Upper lobe of right lung (tissue), 1 donor: ENCODE measurements around the gene GSC2. TPM values are rescaled to one million over a fixed set of nuclear protein-coding genes. Genes with fewer than 3 reads are reported as not detected.

Experiments used
- ATAC-seq: fragments of 200-7000 bp; cut with Tn5 transposase; one replicate; pipeline ENCODE4 v1.9.1; 2020; ENCODE audit warnings: mild to moderate bottlenecking, moderate library complexity
- DNase-seq: peaks from one replicate; pipeline ENCODE4 v3.0.0-alpha.2; 2020
- H3K27ac ChIP-seq: fragments of 200-600 bp; one replicate; pipeline ENCODE4 v1.8.0; 2022
- H3K27me3 ChIP-seq: fragments of 200-600 bp; one replicate; pipeline ENCODE4 v1.8.0; 2022; ENCODE audit warnings: mild to moderate bottlenecking
- H3K36me3 ChIP-seq: fragments of 200-600 bp; one replicate; pipeline ENCODE4 v1.8.0; 2022
- H3K4me1 ChIP-seq: fragments of 200-600 bp; one replicate; pipeline ENCODE4 v1.8.0; 2022
- H3K4me3 ChIP-seq: fragments of 200-600 bp; one replicate; pipeline ENCODE4 v1.8.0; 2022; ENCODE audit warnings: mild to moderate bottlenecking
- H3K9me3 ChIP-seq: fragments of 200-600 bp; one replicate; pipeline ENCODE4 v1.8.0; 2022
- CTCF ChIP-seq: fragments of 200-600 bp; IDR thresholded peaks from one replicate; pipeline ENCODE4 v1.8.0; 2022; ENCODE audit warnings: antibody characterized with exemption
- intact Hi-C: fragments of 100-400 bp; cut with DNase I; formaldehyde crosslinking; loops from one replicate; pipeline ENCODE4 v1.11.0; 2022
- total RNA-seq: library from RNA; stranded (reverse); fragmentation: NEBNext Ultra II Directional; extraction: Animal tissue kit (Norgen Biotek cat#: 25700); gene quantifications from one replicate; pipeline ENCODE4 v1.2.1, GENCODE V29; 2021
- donor health status: DM: no; HTN: yes; CAD: no; lungs with severe emphysema.

Gene GSC2
- total RNA-seq, 1 donor from 2014 or later = not detected

- ATAC-seq = peak; percentile 77
- intact Hi-C loops = no loop called here
- Histone ChIP-seq H3K36me3 (peaks cover 4% of the 10 kb centered on the region), H3K27me3 (no peaks in the 10 kb centered on the region), H3K9me3 (no peaks in the 10 kb centered on the region), H3K27ac (peak overlapping the region; percentile 70), H3K4me3 (peak overlapping the region; percentile 73), H3K4me1 (peaks cover 22% of the 10 kb centered on the region)
- TF ChIP-seq CTCF = peak; percentile 75
- DNase-seq = peak; percentile 89
Observed at GRCh38 chr22:19179497-19180048, 29.5 kb upstream of the GSC2 start.

DNA sequence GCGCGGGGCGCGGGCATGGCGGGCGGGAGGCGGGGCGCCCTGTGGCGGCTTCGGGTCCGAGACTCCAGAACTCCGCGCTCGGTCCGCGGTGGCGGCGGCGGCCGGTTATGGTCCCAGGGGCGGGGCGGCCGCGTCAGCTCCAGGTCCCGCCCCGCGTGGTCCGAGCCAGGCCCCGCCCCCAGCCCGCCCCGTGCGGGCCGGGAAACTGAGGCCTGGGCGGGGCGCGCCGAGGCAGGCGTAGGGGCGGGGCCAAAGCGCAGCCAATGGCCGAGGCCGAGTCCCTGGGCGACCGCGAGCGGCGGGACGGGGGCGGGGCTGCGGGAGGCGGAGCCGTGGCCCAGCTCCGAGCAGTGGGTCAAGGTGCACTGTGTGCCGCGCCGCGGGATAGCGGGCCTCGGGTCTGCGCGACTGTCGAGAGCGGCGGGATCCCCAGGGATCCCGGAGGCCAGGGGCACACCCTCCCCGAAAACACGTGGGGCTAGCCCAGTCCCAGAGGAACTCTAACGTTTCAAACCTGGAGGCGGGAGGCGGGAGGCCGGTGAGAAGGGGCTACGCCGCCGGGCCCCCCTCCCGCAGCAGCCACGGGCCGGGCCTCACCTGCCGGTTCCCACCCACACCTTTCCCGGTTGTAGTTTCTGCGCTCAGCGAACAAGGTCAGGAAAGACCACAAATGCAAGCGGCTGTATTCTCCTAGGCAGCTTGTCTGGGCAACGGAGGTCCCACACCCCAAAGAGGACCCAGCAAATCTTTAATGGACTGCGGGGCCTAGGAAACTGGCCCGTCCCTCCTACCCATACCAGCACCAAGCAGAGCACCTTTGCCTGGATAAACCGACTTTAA, 28.8 kb upstream of the GSC2 start, which contains the start of gene SLC25A1:
SLC25A1 (minus strand) TSS at position 80 of the 840 bp plus-strand sequence; CDS start at position 17, 63 bp downstream.
- intact Hi-C loops = no loop called here
- Histone ChIP-seq H3K4me1 (peaks cover 24% of the 10 kb centered on the region), H3K27me3 (no peaks in the 10 kb centered on the region), H3K4me3 (peak within 1 kb of the TSS; percentile 73), H3K27ac (peak within 1 kb of the TSS; percentile 79), H3K9me3 (no peaks in the 10 kb centered on the region), H3K36me3 (peaks cover 4% of the 10 kb centered on the region)
- no peak for TF ChIP-seq CTCF
- ATAC-seq (peak; percentile 92), DNase-seq (peak; percentile 97)

GRCh38 chr22:19178065-19178656, 28.1 kb upstream of the GSC2 start:
- no peaks in the 10 kb centered on the region for H3K27me3 ChIP-seq
- peak overlapping the region; percentile 73 for H3K4me3 ChIP-seq
- H3K36me3 ChIP-seq = peaks cover 4% of the 10 kb centered on the region
- peaks cover 26% of the 10 kb centered on the region for H3K4me1 ChIP-seq
- no peaks in the 10 kb centered on the region for H3K9me3 ChIP-seq
- intact Hi-C loops = no loop called here
- H3K27ac ChIP-seq = peak overlapping the region; percentile 79
- peak; percentile 14 for ATAC-seq
- peak; percentile 83 for DNase-seq
- TF ChIP-seq CTCF = no peak

GRCh38 chr22:19177164-19178064, 27.3 kb upstream of the GSC2 start:
- no peak for ATAC-seq
- Histone ChIP-seq H3K36me3 (peaks cover 4% of the 10 kb centered on the region), H3K4me3 (peak overlapping the region; percentile 73), H3K27me3 (no peaks in the 10 kb centered on the region), H3K27ac (peak overlapping the region; percentile 79), H3K4me1 (peaks cover 34% of the 10 kb centered on the region), H3K9me3 (no peaks in the 10 kb centered on the region)
- no peak for TF ChIP-seq CTCF
- intact Hi-C loops = no loop called here
- DNase-seq = no peak

GRCh38 chr22:19176732-19177131, 26.6 kb upstream of the GSC2 start:
- H3K27me3 ChIP-seq = no peaks in the 10 kb centered on the region
- H3K27ac ChIP-seq = no peak overlapping the region
- H3K4me3 ChIP-seq = no peak overlapping the region
- no peaks in the 10 kb centered on the region for H3K9me3 ChIP-seq
- ATAC-seq (no peak), DNase-seq (no peak)
- H3K4me1 ChIP-seq = peaks cover 38% of the 10 kb centered on the region
- peaks cover 4% of the 10 kb centered on the region for H3K36me3 ChIP-seq
- TF ChIP-seq CTCF = no peak
- intact Hi-C loops = no loop called here
